Measurements from ENCODE around the gene RUNX2. TPM values are rescaled to one million over a fixed set of nuclear protein-coding genes. Genes with fewer than 3 reads are reported as not detected.

Gene RUNX2
- total and polyA plus RNA-seq, 2 of the 8 experiments (the other 6 are each of a cell fraction or from before 2014, with no cell fraction given), result 0.26 to 1.2 TPM

- ChIA-PET CTCF (ENCODE audit: partially characterized antibody) (interaction anchor here (1.2 to 1.5 kb wide), 2 partner anchors 12 to 29 kb away, joined by 3 to 5 read pairs; no protein-coding TSS in a partner anchor), POLR2A (ENCODE audit: partially characterized antibody) (no interaction called here)
- Histone ChIP-seq H3K9me3 (ENCODE audit: insufficient read depth in 2 of 2, low read depth in 1 of 2, low read length in 1 of 2) (no peaks in the 10 kb centered on the region), H2BK120ac (replicated peaks; ENCODE audit: low read depth, low read length) (no peak overlapping the region), H3K56ac (replicated peaks; ENCODE audit: insufficient read length, low read depth, low read length) (no peak overlapping the region), H2BK12ac (ENCODE audit: low read depth, low read length) (no peak overlapping the region), H4K20me1 (replicated peaks in 1 of 2; ENCODE audit: control insufficient read depth in 1 of 2, insufficient read depth in 2 of 2, low read length in 2 of 2) (no peaks in the 10 kb centered on the region), H3K36me3 (ENCODE audit: control insufficient read depth in 2 of 4, insufficient read depth in 4 of 4, low read length in 3 of 4) (no peaks in the 10 kb centered on the region), H3K9ac (replicated peaks in 1 of 4; ENCODE audit: extremely low read depth in 1 of 4, low read depth in 3 of 4, low read length in 3 of 4) (no peak overlapping the region), H2BK15ac (ENCODE audit: low read length) (no peak overlapping the region), H2BK20ac (ENCODE audit: low read length) (no peak overlapping the region), H3K27ac (ENCODE audit: low read depth, low read length) (no peak overlapping the region), H2AK5ac (ENCODE audit: low read depth, low read length) (no peak overlapping the region), H4K5ac (ENCODE audit: insufficient read length, low read depth, low read length) (no peak overlapping the region), H3K4ac (replicated peaks; ENCODE audit: insufficient read length, low read depth, low read length) (no peak overlapping the region), H3K23me2 (ENCODE audit: low read depth, low read length) (no peaks in the 10 kb centered on the region; the same call in 1 of the 2 replicates), H3K4me1 (replicated peaks in 1 of 4; ENCODE audit: control insufficient read depth in 3 of 4, insufficient read depth in 4 of 4, low read length in 3 of 4) (no peaks in the 10 kb centered on the region; a peak in 2 of 7 replicates), H3K4me2 (ENCODE audit: insufficient read depth in 1 of 2, low read depth in 2 of 2, low read length in 2 of 2) (no peak overlapping the region), H3K18ac (ENCODE audit: extremely low read depth, low read length) (no peak overlapping the region), H3K4me3 (ENCODE audit: extremely low read depth in 1 of 4, insufficient read depth in 2 of 4, low read depth in 3 of 4, low read length in 4 of 4) (no peak overlapping the region), H2AFZ (ENCODE audit: low read length) (no peak overlapping the region), H3K23ac (ENCODE audit: insufficient read length) (no peak overlapping the region), H4K8ac (ENCODE audit: extremely low read depth, insufficient read depth, low read length) (no peak overlapping the region), H3K14ac (ENCODE audit: insufficient read length) (no peak overlapping the region), H3K79me2 (ENCODE audit: control insufficient read depth in 1 of 2, insufficient read depth in 2 of 2, low read length in 2 of 2) (no peaks in the 10 kb centered on the region), H2BK5ac (ENCODE audit: low read depth, low read length) (no peak overlapping the region), H3K27me3 (replicated peaks in 1 of 4; ENCODE audit: control insufficient read depth in 3 of 4, extremely low read depth in 1 of 4, insufficient read depth in 3 of 4, low read length in 3 of 4) (no peaks in the 10 kb centered on the region), H3K79me1 (ENCODE audit: low read depth, low read length) (no peaks in the 10 kb centered on the region), H4K91ac (replicated peaks; ENCODE audit: insufficient read length, low read length) (no peak overlapping the region)
- DNase-seq (ENCODE audit: low read depth in 1 of 2, low spot score in 2 of 2) (no peak), FAIRE-seq (no peak)
- no peak for TF ChIP-seq BACH1 (IDR thresholded peaks at IDR 0.05; ENCODE audit: low read length)
- no peak for TF ChIP-seq HDAC2 (IDR thresholded peaks at IDR 0.05; ENCODE audit: borderline replicate concordance in 1 of 2, low read depth in 2 of 2, low read length in 2 of 2)
- TF ChIP-seq JUND (IDR thresholded peaks at IDR 0.05; ENCODE audit: low read length), result no peak
- WGBS, 2 experiments (ENCODE audit: extremely low coverage in 1 of 2, insufficient coverage in 1 of 2, insufficient read length in 1 of 2, insufficient replicate concordance in 2 of 2, low coverage in 1 of 2, low lambda C conversion rate in 2 of 2, missing lambda C conversion rate in 1 of 2), result 92% methylated on average over 7 of the region's 7 CpGs; no CpG with 5 or more reads in 1 of the 2 experiments
These were observed 144.3 kb downstream of the RUNX2 start for GRCh38 chr6:45472382-45472781.

Data from H1 (cell line).